Activated CD4-positive, alpha-beta T cell treated with anti-CD3 and anti-CD28 coated beads for 4 hours (primary cell): ENCODE measurements around the gene EIPR1.

Experiments
- DNase-seq, 2 donors: peaks; one replicate each; pipeline ENCODE4 v3.0.0-alpha.2; 2020

The EIPR1 gene

GRCh38 chr2:3355951-3356569 lies 21.6 kb downstream of the EIPR1 start:
- DNase-seq, result no peak

- no peak for DNase-seq
Observed at GRCh38 chr2:3354986-3355385, 22.6 kb downstream of the EIPR1 start.

GRCh38 chr2:3349211-3349693 lies 28.4 kb downstream of the EIPR1 start:
- DNase-seq, result no peak

GRCh38 chr2:3348767-3349166 lies 28.9 kb downstream of the EIPR1 start:
- no peak for DNase-seq

GRCh38 chr2:3345621-3346020 lies 32.0 kb downstream of the EIPR1 start:
- no peak for DNase-seq

GRCh38 chr2:3344897-3345296 lies 32.7 kb downstream of the EIPR1 start:
- DNase-seq, result no peak

- DNase-seq, result no peak
Observed at GRCh38 chr2:3343012-3343411, 34.6 kb downstream of the EIPR1 start.

- no peak for DNase-seq
Observed at GRCh38 chr2:3342324-3342723, 35.3 kb downstream of the EIPR1 start.

GRCh38 chr2:3341336-3341735 lies 36.3 kb downstream of the EIPR1 start:
- DNase-seq, result peak in 1 of 2 donors; percentile 25

- DNase-seq, result no peak
Observed at GRCh38 chr2:3340144-3340543, 37.5 kb downstream of the EIPR1 start.

- DNase-seq, result no peak
Observed at GRCh38 chr2:3338340-3338739, 39.3 kb downstream of the EIPR1 start.

- DNase-seq, result no peak
Observed at GRCh38 chr2:3336844-3337243, 40.8 kb downstream of the EIPR1 start.

- DNase-seq, result no peak
Observed at GRCh38 chr2:3334392-3335345, 42.9 kb downstream of the EIPR1 start.

GRCh38 chr2:3332133-3332532 lies 45.5 kb downstream of the EIPR1 start:
- no peak for DNase-seq

GRCh38 chr2:3329491-3329890 lies 48.1 kb downstream of the EIPR1 start:
- no peak for DNase-seq

GRCh38 chr2:3326871-3327270 lies 50.7 kb downstream of the EIPR1 start:
- DNase-seq, result no peak

- no peak for DNase-seq
Observed at GRCh38 chr2:3326182-3326537, 51.5 kb downstream of the EIPR1 start.

GRCh38 chr2:3325458-3326181 lies 52.0 kb downstream of the EIPR1 start:
- no peak for DNase-seq

GRCh38 chr2:3324404-3325281 lies 53.0 kb downstream of the EIPR1 start:
- no peak for DNase-seq

GRCh38 chr2:3324036-3324386 lies 53.6 kb downstream of the EIPR1 start:
- no peak for DNase-seq

- DNase-seq, result no peak
Observed at GRCh38 chr2:3323360-3324035, 54.1 kb downstream of the EIPR1 start.
